ACC112 (cell line): ENCODE results near the gene FOXS1.
"Not testable (repeated sequence)": the region's sequence is repeated elsewhere in the genome, so short reads cannot be mapped to it uniquely, and the experiment has no call there.

Experiments used
- H2AFZ ChIP-seq: fragments of 200-600 bp; sonication (generic); one replicate; pipeline ENCODE4 v1.6.0; 2017; ENCODE audit warnings: antibody characterized with exemption, low read length; ENCODE audit not compliant: unreplicated experiment
- H3K27ac ChIP-seq: fragments of 200-600 bp; sonication (generic); 2 replicates; pipeline ENCODE4 v1.5.1; 2014; ENCODE audit warnings: low read depth, mild to moderate bottlenecking, antibody characterized with exemption, low read length, moderate library complexity
- H3K27me3 ChIP-seq: fragments of 200-600 bp; sonication (generic); 2 replicates; pipeline ENCODE4 v1.6.1; 2014; ENCODE audit warnings: mild to moderate bottlenecking, antibody characterized with exemption, low read length, moderate library complexity, mixed read lengths; ENCODE audit not compliant: insufficient read depth
- H3K36me3 ChIP-seq: fragments of 200-600 bp; sonication (generic); 2 replicates; pipeline ENCODE4 v1.6.1; 2016; ENCODE audit warnings: mild to moderate bottlenecking, antibody characterized with exemption, low read length, moderate library complexity, mixed read lengths; ENCODE audit not compliant: insufficient read depth
- H3K4me1 ChIP-seq: fragments of 200-600 bp; sonication (generic); one replicate; pipeline ENCODE4 v1.6.1; 2016; ENCODE audit warnings: low read length, mixed read lengths; ENCODE audit not compliant: insufficient read depth, unreplicated experiment, control insufficient read depth
- H3K4me3 ChIP-seq: fragments of 200-600 bp; sonication (generic); 2 replicates; pipeline ENCODE4 v1.5.1; 2014; ENCODE audit warnings: mild to moderate bottlenecking, low read depth, low read length
- H3K79me2 ChIP-seq: fragments of 200-600 bp; sonication (generic); one replicate; pipeline ENCODE4 v1.6.0; 2016; ENCODE audit warnings: low read length; ENCODE audit not compliant: control insufficient read depth, unreplicated experiment, insufficient read depth

The FOXS1 gene

GRCh38 chr20:31820228-31820627 is 25.2 kb downstream of the FOXS1 start:
- Histone ChIP-seq H3K27ac (no peak overlapping the region), H3K36me3 (no peaks in the 10 kb centered on the region), H3K27me3 (no peaks in the 10 kb centered on the region), H3K4me1 (peaks cover 16% of the 10 kb centered on the region), H3K79me2 (no peaks in the 10 kb centered on the region), H3K4me3 (no peak overlapping the region), H2AFZ (no peak overlapping the region)

- Histone ChIP-seq H3K4me1 (peaks cover 13% of the 10 kb centered on the region), H3K27ac (no peak within 1 kb of the TSS), H2AFZ (no peak within 1 kb of the TSS), H3K36me3 (no peaks in the 10 kb centered on the region), H3K79me2 (no peaks in the 10 kb centered on the region), H3K27me3 (no peaks in the 10 kb centered on the region), H3K4me3 (no peak within 1 kb of the TSS)
These were observed 26.2 kb downstream of the FOXS1 start, which contains the start of gene MYLK2 for GRCh38 chr20:31819083-31819784. Gene MYLK2, plus strand, starts transcription at chr20:31819356. Its CDS starts 225 bp downstream, at chr20:31819581.

GRCh38 chr20:31818376-31818908 is 27.0 kb downstream of the FOXS1 start:
- Histone ChIP-seq H3K27me3 (no peaks in the 10 kb centered on the region), H3K4me3 (no peak overlapping the region), H3K4me1 (peaks cover 8% of the 10 kb centered on the region), H3K27ac (no peak overlapping the region), H3K36me3 (no peaks in the 10 kb centered on the region), H2AFZ (no peak overlapping the region), H3K79me2 (no peaks in the 10 kb centered on the region)

DNA sequence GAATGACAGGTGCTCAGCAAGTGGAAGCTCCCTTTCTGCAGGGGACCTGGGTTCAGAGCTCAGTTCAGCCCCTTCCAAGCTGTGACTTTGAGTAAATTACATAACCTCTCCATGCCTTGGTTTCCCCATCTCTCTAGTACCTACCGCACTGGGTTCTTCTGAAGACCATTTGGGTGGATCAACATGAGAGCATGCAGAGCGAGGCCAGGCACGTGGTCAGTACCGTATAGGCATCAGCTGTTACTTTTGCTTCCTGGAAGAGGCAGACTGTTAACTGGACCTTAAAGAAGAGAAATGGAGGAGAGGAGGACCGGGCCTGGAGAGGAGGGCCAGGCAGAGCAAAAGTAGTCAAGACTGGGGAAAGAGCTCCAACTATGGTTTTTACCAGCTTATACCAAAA is 27.9 kb downstream of the FOXS1 start:
- Histone ChIP-seq H3K36me3 (no peaks in the 10 kb centered on the region), H3K79me2 (no peaks in the 10 kb centered on the region), H3K27me3 (no peaks in the 10 kb centered on the region), H2AFZ (no peak overlapping the region), H3K27ac (no peak overlapping the region), H3K4me3 (no peak overlapping the region), H3K4me1 (peaks cover 13% of the 10 kb centered on the region)

DNA sequence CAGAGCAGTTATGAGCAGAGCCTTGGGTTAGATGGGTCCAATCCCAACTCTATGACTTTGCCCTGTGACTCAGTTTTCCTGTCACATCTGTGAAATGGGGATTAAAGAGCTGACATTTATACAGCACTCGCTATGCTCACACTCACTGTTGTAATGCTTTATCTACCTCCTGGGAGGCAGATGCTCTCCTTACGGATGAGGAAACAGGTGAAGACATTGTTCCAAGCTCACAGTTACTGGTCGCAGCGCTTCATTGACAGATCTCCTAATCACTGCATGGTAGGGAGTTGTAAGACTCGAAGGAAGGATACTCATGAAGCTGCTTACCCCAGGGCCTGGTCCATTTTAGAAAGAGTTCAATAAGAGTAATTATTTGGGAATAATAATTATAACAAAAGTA is 29.2 kb downstream of the FOXS1 start:
- H3K27me3 ChIP-seq = no peaks in the 10 kb centered on the region
- no peak overlapping the region for H3K4me3 ChIP-seq
- no peaks in the 10 kb centered on the region for H3K36me3 ChIP-seq
- H3K27ac ChIP-seq = no peak overlapping the region
- H2AFZ ChIP-seq = no peak overlapping the region
- H3K79me2 ChIP-seq = no peaks in the 10 kb centered on the region
- peaks cover 24% of the 10 kb centered on the region for H3K4me1 ChIP-seq

GRCh38 chr20:31815408-31816188 is 29.8 kb downstream of the FOXS1 start:
- Histone ChIP-seq H3K79me2 (no peaks in the 10 kb centered on the region), H3K4me1 (peaks cover 28% of the 10 kb centered on the region), H3K4me3 (no peak overlapping the region), H3K27ac (no peak overlapping the region), H3K27me3 (no peaks in the 10 kb centered on the region), H3K36me3 (no peaks in the 10 kb centered on the region), H2AFZ (no peak overlapping the region)

GRCh38 chr20:31814142-31814541 is 31.3 kb downstream of the FOXS1 start:
- H3K27me3 ChIP-seq, H3K27ac ChIP-seq, H3K79me2 ChIP-seq, H3K36me3 ChIP-seq, H2AFZ ChIP-seq, H3K4me3 ChIP-seq: not testable (repeated sequence)
- peaks cover 40% of the 10 kb centered on the region for H3K4me1 ChIP-seq

- Histone ChIP-seq H3K36me3 (no peaks in the 10 kb centered on the region), H3K27ac (no peak overlapping the region), H3K4me1 (peaks cover 40% of the 10 kb centered on the region), H3K4me3 (no peak overlapping the region), H3K79me2 (no peaks in the 10 kb centered on the region), H3K27me3 (no peaks in the 10 kb centered on the region), H2AFZ (no peak overlapping the region)
These were observed 31.8 kb downstream of the FOXS1 start for GRCh38 chr20:31813611-31814010.

DNA sequence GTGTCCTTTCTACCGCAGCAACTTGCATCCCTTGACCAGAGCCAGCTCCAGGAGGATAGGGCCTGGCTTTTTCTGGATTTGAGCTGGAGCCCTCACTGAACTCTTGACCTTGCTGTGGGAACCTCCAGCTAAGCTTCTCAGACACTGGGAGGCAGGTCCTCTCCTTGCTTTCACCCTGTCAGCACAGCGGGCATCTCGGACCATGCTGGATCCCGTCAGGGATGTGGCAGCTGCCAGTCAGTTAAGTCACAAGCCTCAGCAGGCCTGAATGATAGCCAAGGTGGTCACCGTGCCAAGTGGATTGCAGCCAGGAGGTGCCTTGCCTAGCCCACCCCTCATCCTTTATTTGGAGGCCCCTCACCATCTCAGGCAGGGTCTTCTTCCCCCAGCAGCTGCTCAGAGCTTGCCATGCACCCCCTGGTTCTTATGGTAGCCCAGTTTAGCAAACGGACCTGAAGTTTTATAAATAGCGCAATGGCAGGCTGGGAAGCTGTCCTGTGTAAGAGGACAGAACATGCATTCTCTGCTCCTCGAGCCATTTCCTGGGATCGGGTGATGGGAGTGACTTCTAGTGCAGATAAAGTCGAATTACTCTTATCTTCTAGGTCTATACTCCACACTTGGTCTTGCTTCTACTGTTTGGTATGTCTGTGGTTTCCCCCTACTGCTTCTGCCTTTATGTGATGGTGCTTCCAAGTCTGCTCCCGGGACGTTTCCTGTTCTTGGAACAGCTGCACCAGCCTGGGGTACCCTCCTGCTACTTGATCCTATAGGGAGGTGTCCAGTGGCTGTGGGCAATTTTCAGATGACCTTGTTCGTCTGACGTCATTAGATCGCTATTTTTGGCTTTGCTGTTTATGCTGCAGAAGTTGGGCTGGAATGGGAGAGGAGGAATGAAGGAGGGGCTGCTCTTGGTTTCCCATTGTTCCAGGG is 33.3 kb downstream of the FOXS1 start:
- Histone ChIP-seq H3K4me3 (no peak overlapping the region), H3K4me1 (peaks cover 40% of the 10 kb centered on the region), H3K36me3 (no peaks in the 10 kb centered on the region), H3K27me3 (no peaks in the 10 kb centered on the region), H2AFZ (no peak overlapping the region), H3K27ac (no peak overlapping the region), H3K79me2 (no peaks in the 10 kb centered on the region)

GRCh38 chr20:31811198-31811597 is 34.2 kb downstream of the FOXS1 start:
- no peak overlapping the region for H2AFZ ChIP-seq
- no peaks in the 10 kb centered on the region for H3K27me3 ChIP-seq
- H3K4me1 ChIP-seq = peaks cover 40% of the 10 kb centered on the region
- H3K27ac ChIP-seq = no peak overlapping the region
- H3K36me3 ChIP-seq = peaks cover 3% of the 10 kb centered on the region; the same call in 1 of the 2 replicates
- H3K79me2 ChIP-seq = no peaks in the 10 kb centered on the region
- H3K4me3 ChIP-seq = no peak overlapping the region
